ENCODE data around the gene PC. TPM values are rescaled to one million over a fixed set of nuclear protein-coding genes. Genes with fewer than 3 reads are reported as not detected.

PC gene
- total RNA-seq, 1 donor from 2014 or later: 45.9 TPM

DNA sequence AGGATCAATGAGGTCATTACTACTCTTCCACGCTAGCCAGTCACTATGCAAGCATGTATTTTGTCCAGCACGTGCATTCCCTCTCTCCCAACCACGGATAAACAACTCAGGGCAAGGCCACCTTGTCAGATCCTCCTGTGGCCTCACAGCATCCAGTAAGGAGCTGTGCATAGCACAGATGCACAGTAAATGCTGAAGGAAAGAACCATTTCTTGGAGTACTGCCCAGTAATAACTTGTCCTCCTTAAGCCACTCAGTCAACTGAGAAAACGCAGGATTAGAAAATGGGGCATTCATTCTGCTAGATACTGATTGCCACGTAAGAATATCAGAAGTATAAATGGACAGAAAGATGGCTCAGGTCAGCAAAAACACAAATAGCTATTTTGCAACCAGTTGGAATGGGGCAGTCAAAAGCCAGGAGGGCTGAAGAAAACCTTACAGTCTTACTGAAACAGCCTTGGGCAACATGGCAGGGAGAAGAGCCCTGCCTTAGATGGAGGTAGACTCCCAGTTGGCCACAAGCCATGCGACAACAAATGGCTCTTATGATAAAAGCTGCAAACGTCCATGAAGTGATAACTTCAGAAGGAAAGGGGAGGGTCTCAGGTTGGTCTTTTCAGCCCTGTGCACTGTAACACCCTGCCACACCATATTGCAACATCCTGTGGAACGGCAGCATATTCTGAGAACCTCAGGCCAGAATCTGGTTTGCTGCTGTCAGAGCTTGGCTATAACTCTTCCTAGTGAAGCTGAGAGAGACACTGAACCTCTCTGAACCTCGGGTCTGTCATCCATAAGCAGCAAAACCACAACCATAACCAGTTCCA, 23.0 kb downstream of the PC start:
- H3K4me1 ChIP-seq (ENCODE audit: control insufficient read depth in 3 of 3, insufficient read depth in 3 of 3, low read length in 3 of 3): no peaks in the 10 kb centered on the region
- no peaks in the 10 kb centered on the region for H3K9me3 ChIP-seq (ENCODE audit: control insufficient read depth in 3 of 3, low read length in 3 of 3)
- no peak overlapping the region for H3K9ac ChIP-seq (ENCODE audit: low read depth in 1 of 3, low read length in 3 of 3)
- no peak overlapping the region for H3K4me3 ChIP-seq (ENCODE audit: low read length in 3 of 3)
- H3K36me3 ChIP-seq (ENCODE audit: control insufficient read depth in 3 of 3, insufficient read depth in 3 of 3, low read length in 3 of 3): no peaks in the 10 kb centered on the region
- no peak overlapping the region for H3K27ac ChIP-seq (ENCODE audit: low read depth, low read length)
- H3K27me3 ChIP-seq (ENCODE audit: control insufficient read depth in 3 of 3, insufficient read depth in 3 of 3, low read length in 3 of 3): no peaks in the 10 kb centered on the region

- no peaks in the 10 kb centered on the region for H3K27me3 ChIP-seq (ENCODE audit: control insufficient read depth in 3 of 3, insufficient read depth in 3 of 3, low read length in 3 of 3)
- H3K4me1 ChIP-seq (ENCODE audit: control insufficient read depth in 3 of 3, insufficient read depth in 3 of 3, low read length in 3 of 3): no peaks in the 10 kb centered on the region
- no peaks in the 10 kb centered on the region for H3K36me3 ChIP-seq (ENCODE audit: control insufficient read depth in 3 of 3, insufficient read depth in 3 of 3, low read length in 3 of 3)
- H3K27ac ChIP-seq (ENCODE audit: low read depth, low read length): no peak overlapping the region
- no peak overlapping the region for H3K9ac ChIP-seq (ENCODE audit: low read depth in 1 of 3, low read length in 3 of 3)
- H3K9me3 ChIP-seq (ENCODE audit: control insufficient read depth in 3 of 3, low read length in 3 of 3): no peaks in the 10 kb centered on the region
- H3K4me3 ChIP-seq (ENCODE audit: low read length in 3 of 3): no peak overlapping the region
Observed at GRCh38 chr11:66933531-66933930, 24.7 kb downstream of the PC start.

DNA sequence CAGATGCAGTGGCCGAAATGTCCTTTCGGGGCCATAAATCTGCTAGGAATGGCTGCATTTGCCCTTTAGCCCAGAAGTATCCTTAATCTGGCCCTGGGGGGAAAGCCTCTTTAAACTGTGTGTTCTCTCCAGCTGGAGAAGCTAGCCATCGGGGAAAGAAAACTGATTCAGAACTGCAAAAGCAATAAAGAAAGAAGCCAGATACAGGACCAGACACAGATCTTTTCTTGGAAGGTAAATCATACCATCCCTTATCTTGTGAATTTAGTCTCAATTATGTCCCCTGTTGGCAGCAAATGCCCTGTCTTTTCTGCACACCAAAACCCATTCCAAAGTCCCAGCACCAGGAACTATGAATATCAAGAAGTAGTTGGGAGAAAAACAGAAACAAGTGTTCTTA, 25.6 kb downstream of the PC start:
- Histone ChIP-seq H3K36me3 (ENCODE audit: control insufficient read depth in 3 of 3, insufficient read depth in 3 of 3, low read length in 3 of 3) (no peaks in the 10 kb centered on the region), H3K9ac (ENCODE audit: low read depth in 1 of 3, low read length in 3 of 3) (no peak overlapping the region), H3K27ac (ENCODE audit: low read depth, low read length) (no peak overlapping the region), H3K9me3 (ENCODE audit: control insufficient read depth in 3 of 3, low read length in 3 of 3) (no peaks in the 10 kb centered on the region), H3K27me3 (ENCODE audit: control insufficient read depth in 3 of 3, insufficient read depth in 3 of 3, low read length in 3 of 3) (no peaks in the 10 kb centered on the region), H3K4me3 (ENCODE audit: low read length in 3 of 3) (no peak overlapping the region), H3K4me1 (ENCODE audit: control insufficient read depth in 3 of 3, insufficient read depth in 3 of 3, low read length in 3 of 3) (no peaks in the 10 kb centered on the region)

DNA sequence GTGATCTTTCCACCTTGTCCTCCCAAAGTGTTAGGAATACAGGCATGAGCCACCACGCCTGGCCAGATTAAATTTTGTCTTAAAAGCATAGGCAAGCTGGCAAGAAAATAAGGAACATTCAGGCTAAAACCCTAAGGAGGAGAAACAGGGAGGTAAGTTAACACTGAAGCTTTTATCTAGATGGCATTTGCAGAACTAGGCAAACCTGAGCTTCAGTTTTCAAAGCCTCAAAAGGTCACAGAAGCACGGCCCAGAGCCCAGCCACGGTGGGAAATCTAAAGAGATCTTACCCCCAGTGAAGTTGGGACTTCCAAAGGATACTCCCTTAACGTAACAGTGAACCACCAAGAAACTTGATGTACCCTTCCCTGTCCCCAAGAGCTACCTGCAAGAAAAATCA, 28.4 kb downstream of the PC start:
- no peak overlapping the region for H3K27ac ChIP-seq (ENCODE audit: low read depth, low read length)
- H3K4me1 ChIP-seq (ENCODE audit: control insufficient read depth in 3 of 3, insufficient read depth in 3 of 3, low read length in 3 of 3): no peaks in the 10 kb centered on the region

DNA sequence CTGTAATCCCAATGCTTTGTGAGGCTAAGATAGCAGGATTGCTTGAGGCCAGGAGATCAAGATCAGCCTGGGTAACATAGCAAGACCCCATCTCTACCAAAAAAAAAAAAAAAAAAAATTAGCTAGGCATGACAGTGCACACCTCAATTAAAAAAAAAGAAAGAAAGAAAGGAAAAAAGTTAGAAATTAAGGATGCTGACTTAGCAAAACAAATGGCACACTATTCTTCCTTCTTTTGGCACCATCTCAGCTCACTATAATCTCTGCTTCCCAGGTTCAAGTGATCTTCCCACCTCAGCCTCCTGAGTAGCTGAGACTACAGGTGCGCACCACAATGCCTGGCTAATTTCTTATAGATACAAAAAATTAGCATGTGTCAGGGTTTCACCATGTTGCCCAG, 33.9 kb downstream of the PC start:
- Histone ChIP-seq H3K36me3 (ENCODE audit: control insufficient read depth in 3 of 3, insufficient read depth in 3 of 3, low read length in 3 of 3) (no peaks in the 10 kb centered on the region), H3K9ac (ENCODE audit: low read depth in 1 of 3, low read length in 3 of 3) (no peak overlapping the region), H3K27ac (ENCODE audit: low read depth, low read length) (no peak overlapping the region), H3K27me3 (ENCODE audit: control insufficient read depth in 3 of 3, insufficient read depth in 3 of 3, low read length in 3 of 3) (no peaks in the 10 kb centered on the region), H3K4me3 (ENCODE audit: low read length in 3 of 3) (no peak overlapping the region), H3K9me3 (ENCODE audit: control insufficient read depth in 3 of 3, low read length in 3 of 3) (no peaks in the 10 kb centered on the region), H3K4me1 (ENCODE audit: control insufficient read depth in 3 of 3, insufficient read depth in 3 of 3, low read length in 3 of 3) (no peaks in the 10 kb centered on the region)

More for the DNA sequence above, 28.4 kb downstream of the PC start:
- Histone ChIP-seq H3K9ac (ENCODE audit: low read depth in 1 of 3, low read length in 3 of 3) (no peak overlapping the region), H3K9me3 (ENCODE audit: control insufficient read depth in 3 of 3, low read length in 3 of 3) (no peaks in the 10 kb centered on the region), H3K27me3 (ENCODE audit: control insufficient read depth in 3 of 3, insufficient read depth in 3 of 3, low read length in 3 of 3) (no peaks in the 10 kb centered on the region), H3K36me3 (ENCODE audit: control insufficient read depth in 3 of 3, insufficient read depth in 3 of 3, low read length in 3 of 3) (no peaks in the 10 kb centered on the region), H3K4me3 (ENCODE audit: low read length in 3 of 3) (no peak overlapping the region)

DNA sequence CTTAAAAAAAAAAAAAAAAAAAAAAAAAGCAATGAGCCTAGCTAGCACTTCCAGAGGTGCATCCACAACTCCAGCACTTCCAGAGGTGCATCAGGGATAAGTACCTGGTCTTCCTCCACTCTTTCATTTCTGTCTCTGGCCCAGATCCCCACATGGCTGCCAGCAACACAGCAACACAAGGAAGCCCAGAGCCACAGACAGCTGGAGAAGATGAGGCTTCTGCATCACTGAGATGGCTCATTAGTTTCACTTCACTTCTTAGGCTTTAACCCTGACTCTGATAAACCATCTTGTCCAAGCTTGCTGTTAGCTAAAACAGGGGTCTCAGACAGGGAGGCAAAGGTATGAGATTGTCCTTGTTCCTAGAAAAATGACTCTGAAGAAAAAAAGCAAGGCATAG, 35.6 kb downstream of the PC start:
- Histone ChIP-seq H3K36me3 (ENCODE audit: control insufficient read depth in 3 of 3, insufficient read depth in 3 of 3, low read length in 3 of 3) (no peaks in the 10 kb centered on the region), H3K4me1 (ENCODE audit: control insufficient read depth in 3 of 3, insufficient read depth in 3 of 3, low read length in 3 of 3) (no peaks in the 10 kb centered on the region), H3K4me3 (ENCODE audit: low read length in 3 of 3) (no peak overlapping the region), H3K27ac (ENCODE audit: low read depth, low read length) (no peak overlapping the region), H3K27me3 (ENCODE audit: control insufficient read depth in 3 of 3, insufficient read depth in 3 of 3, low read length in 3 of 3) (no peaks in the 10 kb centered on the region), H3K9me3 (ENCODE audit: control insufficient read depth in 3 of 3, low read length in 3 of 3) (no peaks in the 10 kb centered on the region), H3K9ac (ENCODE audit: low read depth in 1 of 3, low read length in 3 of 3) (no peak overlapping the region)

GRCh38 chr11:66920978-66921784, 37.0 kb downstream of the PC start:
- H3K4me3 ChIP-seq (ENCODE audit: low read length in 3 of 3): no peak overlapping the region
- no peaks in the 10 kb centered on the region for H3K4me1 ChIP-seq (ENCODE audit: control insufficient read depth in 3 of 3, insufficient read depth in 3 of 3, low read length in 3 of 3)
- no peaks in the 10 kb centered on the region for H3K27me3 ChIP-seq (ENCODE audit: control insufficient read depth in 3 of 3, insufficient read depth in 3 of 3, low read length in 3 of 3)
- H3K9ac ChIP-seq (ENCODE audit: low read depth in 1 of 3, low read length in 3 of 3): peak overlapping the region in 1 of 3 donors; percentile 43
- no peaks in the 10 kb centered on the region for H3K9me3 ChIP-seq (ENCODE audit: control insufficient read depth in 3 of 3, low read length in 3 of 3)
- no peaks in the 10 kb centered on the region for H3K36me3 ChIP-seq (ENCODE audit: control insufficient read depth in 3 of 3, insufficient read depth in 3 of 3, low read length in 3 of 3)
- H3K27ac ChIP-seq (ENCODE audit: low read depth, low read length): no peak overlapping the region

- no peaks in the 10 kb centered on the region for H3K27me3 ChIP-seq (ENCODE audit: control insufficient read depth in 3 of 3, insufficient read depth in 3 of 3, low read length in 3 of 3)
- no peak overlapping the region for H3K27ac ChIP-seq (ENCODE audit: low read depth, low read length)
- no peaks in the 10 kb centered on the region for H3K4me1 ChIP-seq (ENCODE audit: control insufficient read depth in 3 of 3, insufficient read depth in 3 of 3, low read length in 3 of 3)
- H3K9ac ChIP-seq (ENCODE audit: low read depth in 1 of 3, low read length in 3 of 3): no peak overlapping the region
- no peak overlapping the region for H3K4me3 ChIP-seq (ENCODE audit: low read length in 3 of 3)
- H3K9me3 ChIP-seq (ENCODE audit: control insufficient read depth in 3 of 3, low read length in 3 of 3): no peaks in the 10 kb centered on the region
- H3K36me3 ChIP-seq (ENCODE audit: control insufficient read depth in 3 of 3, insufficient read depth in 3 of 3, low read length in 3 of 3): no peaks in the 10 kb centered on the region
Observed at GRCh38 chr11:66919923-66920322, 38.3 kb downstream of the PC start.

GRCh38 chr11:66918741-66919140, 39.4 kb downstream of the PC start:
- H3K27me3 ChIP-seq (ENCODE audit: control insufficient read depth in 3 of 3, insufficient read depth in 3 of 3, low read length in 3 of 3): no peaks in the 10 kb centered on the region
- no peaks in the 10 kb centered on the region for H3K36me3 ChIP-seq (ENCODE audit: control insufficient read depth in 3 of 3, insufficient read depth in 3 of 3, low read length in 3 of 3)
- H3K4me1 ChIP-seq (ENCODE audit: control insufficient read depth in 3 of 3, insufficient read depth in 3 of 3, low read length in 3 of 3): no peaks in the 10 kb centered on the region
- H3K9ac ChIP-seq (ENCODE audit: low read depth in 1 of 3, low read length in 3 of 3): no peak overlapping the region
- H3K27ac ChIP-seq (ENCODE audit: low read depth, low read length): no peak overlapping the region
- H3K4me3 ChIP-seq (ENCODE audit: low read length in 3 of 3): no peak overlapping the region
- no peaks in the 10 kb centered on the region for H3K9me3 ChIP-seq (ENCODE audit: control insufficient read depth in 3 of 3, low read length in 3 of 3)

DNA sequence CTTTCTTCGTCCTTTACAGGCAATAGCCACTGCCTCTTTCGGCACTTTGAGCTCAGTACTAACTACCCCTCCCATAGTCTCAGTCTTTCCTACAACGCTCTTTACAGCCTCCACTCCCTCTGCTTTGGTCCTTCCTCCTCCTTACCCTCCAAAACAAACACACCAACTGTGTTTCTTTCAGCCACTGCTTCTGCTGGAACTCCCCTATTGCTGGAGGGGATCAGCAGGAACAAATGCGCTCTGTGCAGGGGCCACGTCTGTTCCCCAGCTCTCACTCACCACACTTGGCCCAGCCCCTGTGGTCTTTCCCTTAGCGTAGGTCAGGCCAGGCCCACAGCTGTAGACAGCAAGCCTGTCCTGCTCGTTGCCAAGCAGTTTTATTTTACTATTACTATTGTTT, 42.3 kb downstream of the PC start:
- H3K36me3 ChIP-seq (ENCODE audit: control insufficient read depth in 3 of 3, insufficient read depth in 3 of 3, low read length in 3 of 3): no peaks in the 10 kb centered on the region
- no peak overlapping the region for H3K4me3 ChIP-seq (ENCODE audit: low read length in 3 of 3)
- H3K9me3 ChIP-seq (ENCODE audit: control insufficient read depth in 3 of 3, low read length in 3 of 3): no peaks in the 10 kb centered on the region
- no peaks in the 10 kb centered on the region for H3K27me3 ChIP-seq (ENCODE audit: control insufficient read depth in 3 of 3, insufficient read depth in 3 of 3, low read length in 3 of 3)
- H3K9ac ChIP-seq (ENCODE audit: low read depth in 1 of 3, low read length in 3 of 3): no peak overlapping the region
- H3K4me1 ChIP-seq (ENCODE audit: control insufficient read depth in 3 of 3, insufficient read depth in 3 of 3, low read length in 3 of 3): no peaks in the 10 kb centered on the region
- H3K27ac ChIP-seq (ENCODE audit: low read depth, low read length): no peak overlapping the region
